Endodermal cell (in vitro differentiated cells): Measurements from ENCODE around the gene CUX1. TPM values are rescaled to one million over a fixed set of nuclear protein-coding genes. Genes with fewer than 3 reads are reported as not detected.

Experiments used
- DNase-seq: peaks from one replicate; pipeline ENCODE4 v3.0.0-alpha.2; 2017
- H3K27ac ChIP-seq: 2 replicates; pipeline ENCODE4 v1.5.1; 2013; ENCODE audit warnings: mild to moderate bottlenecking, low read depth, low read length, moderate library complexity
- H3K27me3 ChIP-seq: 2 replicates; pipeline ENCODE4 v1.6.1; 2013; ENCODE audit warnings: mild to moderate bottlenecking, low read length, moderate library complexity; ENCODE audit not compliant: insufficient read depth, control insufficient read depth, poor library complexity, severe bottlenecking
- H3K36me3 ChIP-seq: 2 replicates; pipeline ENCODE4 v1.7.0; 2013; ENCODE audit warnings: mild to moderate bottlenecking, low read length, moderate library complexity; ENCODE audit not compliant: control insufficient read depth, insufficient read depth
- H3K4me1 ChIP-seq: one replicate; pipeline ENCODE4 v1.7.0; 2013; ENCODE audit warnings: low read length; ENCODE audit not compliant: control insufficient read depth, insufficient read depth
- H3K4me3 ChIP-seq: 2 replicates; pipeline ENCODE4 v1.5.1; 2013; ENCODE audit warnings: mild to moderate bottlenecking, low read length, moderate library complexity
- H3K9ac ChIP-seq: 2 replicates; pipeline ENCODE4 v1.6.1; 2013; ENCODE audit warnings: mild to moderate bottlenecking, low read length, moderate library complexity; ENCODE audit not compliant: poor library complexity, severe bottlenecking; ENCODE audit errors: extremely low read depth
- H3K9me3 ChIP-seq: 2 replicates; pipeline ENCODE4 v1.6.1; 2013; ENCODE audit warnings: mild to moderate bottlenecking, low read length, moderate library complexity; ENCODE audit not compliant: control insufficient read depth
- H3K27ac Mint-ChIP-seq: 2 replicates; pipeline ENCODE4 v1.8.0; 2020; ENCODE audit warnings: mixed read lengths
- H3K27me3 Mint-ChIP-seq: 2 replicates; pipeline ENCODE4 v1.8.0; 2021; ENCODE audit warnings: mild to moderate bottlenecking, mixed read lengths; ENCODE audit not compliant: insufficient read depth
- H3K36me3 Mint-ChIP-seq: 2 replicates; pipeline ENCODE4 v1.8.0; 2020; ENCODE audit warnings: low read depth, mixed read lengths
- H3K4me1 Mint-ChIP-seq: 2 replicates; pipeline ENCODE4 v1.8.0; 2020; ENCODE audit warnings: mixed read lengths
- H3K4me3 Mint-ChIP-seq: 2 replicates; pipeline ENCODE4 v1.8.0; 2020; ENCODE audit warnings: mild to moderate bottlenecking, moderate library complexity, mixed read lengths
- H3K9me3 Mint-ChIP-seq: 2 replicates; pipeline ENCODE4 v1.8.0; 2020; ENCODE audit warnings: mild to moderate bottlenecking, mixed read lengths
- WGBS, 2 experiments: methylation state at CpG; one replicate each; pipeline versions ENCODE4 v1.1.5 to v1.1.7; 2013; ENCODE audit warnings: missing lambda C conversion rate in 2 of 2, mixed read lengths in 1 of 2; ENCODE audit not compliant: insufficient coverage in 1 of 2, insufficient read length in 1 of 2; 5-methylcytosine and 5-hydroxymethylcytosine counted together
- total RNA-seq, 2 donors: library from RNA; stranded (reverse); fragmentation: NEBNext Ultra II Directional in 1 of 2; extraction: Animal tissue kit (Norgen Biotek cat#: 25700) in 1 of 2; gene quantifications; 2 replicates in 1 of 2; 3 replicates in 1 of 2; pipeline ENCODE4 v1.2.1, GENCODE V29; 2021
- TF ChIP-seq, protein P1 (sequence below): fragments of 200-600 bp; sonication (generic); conservative IDR thresholded peaks from 2 replicates; pipeline ENCODE4 v1.5.0; 2021; ENCODE audit warnings: antibody characterized with exemption, mild to moderate bottlenecking

CUX1 gene
- total RNA-seq, 2 donors from 2014 or later, result 85.1 to 108 TPM

DNA sequence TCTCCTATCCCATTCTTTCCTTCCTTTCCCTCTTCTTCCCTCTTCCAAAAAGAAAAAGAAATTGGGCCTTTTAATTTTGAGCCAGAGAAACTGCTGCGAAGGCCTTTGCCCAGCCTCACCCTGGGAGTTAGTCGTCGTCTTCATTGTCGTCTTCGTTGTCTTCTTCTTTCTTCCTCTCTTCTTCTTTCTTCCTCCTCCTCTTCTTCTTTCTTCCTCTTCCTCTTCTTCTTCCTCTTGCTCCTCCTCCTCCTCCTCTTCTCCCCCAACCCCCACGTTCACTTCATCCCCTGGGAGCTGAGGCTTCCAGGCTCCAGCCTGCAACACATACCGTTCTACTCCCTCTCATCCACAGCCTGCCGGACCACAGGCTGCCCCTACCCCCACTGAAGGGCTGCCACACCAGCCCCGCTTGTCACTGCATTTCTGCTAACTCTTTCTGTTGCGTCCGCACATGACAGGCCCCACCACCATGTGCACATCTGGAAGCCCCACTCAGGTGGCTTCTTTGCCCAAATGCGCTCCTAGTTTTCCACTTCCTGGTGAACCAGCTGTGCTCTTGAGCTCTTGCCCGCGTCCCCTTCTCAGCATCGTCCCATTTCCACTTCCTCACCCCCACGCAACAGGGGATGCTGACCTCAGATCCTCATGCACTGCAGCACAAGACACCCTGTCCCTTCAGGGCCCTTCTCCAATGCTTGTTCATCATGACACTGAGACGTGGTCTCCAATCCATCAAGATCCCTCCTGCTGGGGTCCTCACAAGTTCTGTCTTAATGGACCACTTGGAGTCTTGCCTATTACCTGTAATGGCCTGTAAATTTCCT is 374.3 kb downstream of the CUX1 start:
- no peak for DNase-seq
- TF ChIP-seq, protein P1, sequence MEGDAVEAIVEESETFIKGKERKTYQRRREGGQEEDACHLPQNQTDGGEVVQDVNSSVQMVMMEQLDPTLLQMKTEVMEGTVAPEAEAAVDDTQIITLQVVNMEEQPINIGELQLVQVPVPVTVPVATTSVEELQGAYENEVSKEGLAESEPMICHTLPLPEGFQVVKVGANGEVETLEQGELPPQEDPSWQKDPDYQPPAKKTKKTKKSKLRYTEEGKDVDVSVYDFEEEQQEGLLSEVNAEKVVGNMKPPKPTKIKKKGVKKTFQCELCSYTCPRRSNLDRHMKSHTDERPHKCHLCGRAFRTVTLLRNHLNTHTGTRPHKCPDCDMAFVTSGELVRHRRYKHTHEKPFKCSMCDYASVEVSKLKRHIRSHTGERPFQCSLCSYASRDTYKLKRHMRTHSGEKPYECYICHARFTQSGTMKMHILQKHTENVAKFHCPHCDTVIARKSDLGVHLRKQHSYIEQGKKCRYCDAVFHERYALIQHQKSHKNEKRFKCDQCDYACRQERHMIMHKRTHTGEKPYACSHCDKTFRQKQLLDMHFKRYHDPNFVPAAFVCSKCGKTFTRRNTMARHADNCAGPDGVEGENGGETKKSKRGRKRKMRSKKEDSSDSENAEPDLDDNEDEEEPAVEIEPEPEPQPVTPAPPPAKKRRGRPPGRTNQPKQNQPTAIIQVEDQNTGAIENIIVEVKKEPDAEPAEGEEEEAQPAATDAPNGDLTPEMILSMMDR, result no peak
- no peak overlapping the region for H3K4me3 ChIP-seq
- Mint-ChIP-seq H3K4me3 (no peak overlapping the region), H3K4me1 (no peaks in the 10 kb centered on the region), H3K27me3 (no peaks in the 10 kb centered on the region), H3K27ac (peak overlapping the region; percentile 79), H3K36me3 (peaks cover 67% of the 10 kb centered on the region), H3K9me3 (no peaks in the 10 kb centered on the region)
- WGBS, 2 experiments, result 91 to 94% methylated on average over 15 to 17 of the region's 17 CpGs
- no peaks in the 10 kb centered on the region for H3K27me3 ChIP-seq
- H3K27ac ChIP-seq, result no peak overlapping the region
- no peaks in the 10 kb centered on the region for H3K9me3 ChIP-seq
- peaks cover 80% of the 10 kb centered on the region for H3K36me3 ChIP-seq
- no peaks in the 10 kb centered on the region for H3K4me1 ChIP-seq
- no peak overlapping the region for H3K9ac ChIP-seq

DNA sequence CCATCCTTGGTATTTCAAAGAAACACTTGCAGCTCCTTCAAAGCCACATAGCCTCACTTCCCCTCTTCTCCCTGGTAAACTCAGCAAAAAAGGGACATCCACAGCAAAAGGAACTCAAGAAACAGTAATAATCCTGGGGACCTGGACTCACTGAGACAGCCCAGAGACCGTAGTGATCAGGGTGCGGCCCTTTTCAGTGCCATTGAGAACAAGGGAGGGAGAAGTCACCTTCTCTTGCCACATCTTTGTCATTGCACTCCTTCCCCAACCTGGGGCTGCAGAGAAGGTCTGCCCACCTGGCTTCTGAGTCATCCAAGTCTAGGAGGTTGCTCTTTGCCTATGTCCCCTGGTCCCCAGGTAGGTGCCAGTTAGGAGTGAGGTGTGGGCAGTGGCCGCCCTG is 375.4 kb downstream of the CUX1 start:
- DNase-seq, result no peak
- H3K36me3 ChIP-seq, result peaks cover 83% of the 10 kb centered on the region
- no peak overlapping the region for H3K27ac Mint-ChIP-seq
- H3K27ac ChIP-seq, result no peak overlapping the region
- no peaks in the 10 kb centered on the region for H3K9me3 Mint-ChIP-seq
- H3K4me3 ChIP-seq, result no peak overlapping the region
- H3K27me3 Mint-ChIP-seq, result no peaks in the 10 kb centered on the region
- TF ChIP-seq, protein P1, result no peak
- H3K9ac ChIP-seq, result no peak overlapping the region
- H3K4me1 Mint-ChIP-seq, result no peaks in the 10 kb centered on the region
- H3K27me3 ChIP-seq, result no peaks in the 10 kb centered on the region
- H3K9me3 ChIP-seq, result no peaks in the 10 kb centered on the region
- no peak overlapping the region for H3K4me3 Mint-ChIP-seq
- H3K4me1 ChIP-seq, result no peaks in the 10 kb centered on the region
- H3K36me3 Mint-ChIP-seq, result peaks cover 74% of the 10 kb centered on the region
- WGBS, 2 experiments, result 93 to 100% methylated on average over 1 to 3 of the region's 3 CpGs

DNA sequence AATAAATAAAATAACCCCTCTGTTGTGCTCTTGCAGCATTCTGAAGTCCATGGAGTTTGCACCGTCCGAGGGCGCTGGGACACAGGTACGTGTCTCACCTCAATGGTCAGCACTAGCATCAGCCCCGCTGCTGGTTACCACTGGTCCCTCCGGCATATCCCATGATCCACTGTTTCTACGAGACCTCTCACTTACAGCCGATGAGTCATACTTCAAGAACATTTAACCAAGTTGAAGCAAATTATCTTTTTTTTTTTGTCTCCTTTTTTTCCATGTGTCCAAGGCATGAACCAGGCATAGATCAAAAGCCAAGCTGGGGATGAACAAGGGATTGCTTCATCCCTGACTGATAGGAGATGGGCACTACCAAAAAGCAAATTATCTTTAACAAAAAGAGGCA is 376.4 kb downstream of the CUX1 start:
- TF ChIP-seq, protein P1, result no peak
- Histone ChIP-seq H3K27ac (no peak overlapping the region), H3K9me3 (no peaks in the 10 kb centered on the region), H3K4me1 (no peaks in the 10 kb centered on the region), H3K9ac (no peak overlapping the region), H3K36me3 (peaks cover 86% of the 10 kb centered on the region), H3K4me3 (no peak overlapping the region), H3K27me3 (no peaks in the 10 kb centered on the region)
- Mint-ChIP-seq H3K36me3 (peaks cover 81% of the 10 kb centered on the region), H3K4me1 (no peaks in the 10 kb centered on the region), H3K27ac (peak overlapping the region; percentile 62), H3K27me3 (no peaks in the 10 kb centered on the region), H3K4me3 (no peak overlapping the region), H3K9me3 (no peaks in the 10 kb centered on the region)
- DNase-seq, result no peak
- WGBS, 2 experiments, result 95 to 100% methylated on average over 5 to 8 of the region's 8 CpGs
